Measurements from ENCODE around the gene RBFOX1. TPM values are rescaled to one million over a fixed set of nuclear protein-coding genes. Genes with fewer than 3 reads are reported as not detected.

RBFOX1 gene
- total and polyA plus RNA-seq, 11 donors = 13.4 to 68.1 (median 48.2) TPM

- H3K27me3 ChIP-seq = no peaks in the 10 kb centered on the region
- peak overlapping the region in 2 of 12 donors; percentile 56 to 74 for H3K27ac ChIP-seq
- H3K4me1 ChIP-seq = peaks cover 0 to 58% (median 9%) of the 10 kb centered on the region in 12 donors
- 74 to 76% (median 75%) methylated on average over 8 of the region's 8 CpGs for WGBS, 4 donors
- DNase-seq (no peak), ATAC-seq (no peak)
- TF ChIP-seq POLR2A (IDR thresholded peaks at IDR 0.05) (no peak), CTCF (IDR thresholded peaks at IDR 0.05) (no peak)
- intact Hi-C loops (cut with DNase I) = no loop called here
- no peaks in the 10 kb centered on the region for H3K36me3 ChIP-seq
- no peak overlapping the region for H3K4me3 ChIP-seq
- peaks cover 0 to 3% (median 0%) of the 10 kb centered on the region in 12 donors for H3K9me3 ChIP-seq
Measured at GRCh38 chr16:7366993-7367880, 34.6 kb downstream of the RBFOX1 start.

- Histone ChIP-seq H3K9me3 (peaks cover 0 to 3% (median 0%) of the 10 kb centered on the region in 12 donors), H3K27me3 (no peaks in the 10 kb centered on the region), H3K4me3 (no peak overlapping the region), H3K4me1 (peaks cover 0 to 53% (median 6%) of the 10 kb centered on the region in 12 donors), H3K27ac (no peak overlapping the region), H3K36me3 (no peaks in the 10 kb centered on the region)
- no peak for DNase-seq
- no peak for ATAC-seq
- WGBS, 4 donors = 63 to 71% (median 65%) methylated on average over 4 of the region's 4 CpGs
- intact Hi-C loops (cut with DNase I) = no loop called here
- TF ChIP-seq CTCF (IDR thresholded peaks at IDR 0.05) = no peak
- no peak for TF ChIP-seq POLR2A (IDR thresholded peaks at IDR 0.05)
Measured at GRCh38 chr16:7369204-7369603, 36.6 kb downstream of the RBFOX1 start.

- intact Hi-C loops (cut with DNase I) = loop anchor here in 3 of 10 donors (5.0 kb wide), 1 partner anchor 40 kb away; the partner anchor contains the start of gene RBFOX1 (in 3 of the 3)
- H3K27ac ChIP-seq = peak overlapping the region in 6 of 12 donors; percentile 13 to 73 (median 21)
- DNase-seq (no peak), ATAC-seq (peak; percentile 80 to 90 (median 84))
- no peaks in the 10 kb centered on the region for H3K9me3 ChIP-seq
- no peaks in the 10 kb centered on the region for H3K36me3 ChIP-seq
- H3K27me3 ChIP-seq = no peaks in the 10 kb centered on the region
- WGBS, 4 donors = 42 to 58% (median 48%) methylated on average over 4 of the region's 4 CpGs
- H3K4me1 ChIP-seq = peaks cover 0 to 47% (median 3%) of the 10 kb centered on the region in 12 donors
- TF ChIP-seq CTCF (IDR thresholded peaks at IDR 0.05) (no peak), POLR2A (IDR thresholded peaks at IDR 0.05) (no peak)
- H3K4me3 ChIP-seq = no peak overlapping the region
Measured at GRCh38 chr16:7372095-7372494, 39.5 kb downstream of the RBFOX1 start.

GRCh38 chr16:7373776-7374175 lies 41.1 kb downstream of the RBFOX1 start:
- Histone ChIP-seq H3K27ac (peak overlapping the region in 4 of 12 donors; percentile 40 to 64 (median 58)), H3K27me3 (no peaks in the 10 kb centered on the region), H3K4me1 (peaks cover 0 to 54% (median 2%) of the 10 kb centered on the region in 12 donors), H3K9me3 (no peaks in the 10 kb centered on the region), H3K4me3 (no peak overlapping the region), H3K36me3 (no peaks in the 10 kb centered on the region)
- DNase-seq (no peak), ATAC-seq (no peak)
- TF ChIP-seq POLR2A (IDR thresholded peaks at IDR 0.05) (no peak), CTCF (IDR thresholded peaks at IDR 0.05) (no peak)
- intact Hi-C loops (cut with DNase I) = loop anchor here in 3 of 10 donors (5.0 kb wide), 1 partner anchor 41 kb away; the partner anchor contains the start of gene RBFOX1 (in 3 of the 3)
- 56 to 68% (median 67%) methylated on average over 5 of the region's 5 CpGs for whole genome bisulfite sequencing, 4 donors

Data from heart left ventricle (tissue), 16 donors.